MV-4-11 (cell line): ENCODE measurements around the gene HOXA3.

Experiments
- DNase-seq: peaks from one replicate; lab custom pipeline; 2025; lab: John Stamatoyannopoulos, UW

HOXA3 gene

GRCh38 chr7:27128776-27129728 is 23.3 kb downstream of the HOXA3 start:
- no peak for DNase-seq

- DNase-seq, result no peak
Observed at GRCh38 chr7:27128034-27128433, 24.3 kb downstream of the HOXA3 start.

DNA sequence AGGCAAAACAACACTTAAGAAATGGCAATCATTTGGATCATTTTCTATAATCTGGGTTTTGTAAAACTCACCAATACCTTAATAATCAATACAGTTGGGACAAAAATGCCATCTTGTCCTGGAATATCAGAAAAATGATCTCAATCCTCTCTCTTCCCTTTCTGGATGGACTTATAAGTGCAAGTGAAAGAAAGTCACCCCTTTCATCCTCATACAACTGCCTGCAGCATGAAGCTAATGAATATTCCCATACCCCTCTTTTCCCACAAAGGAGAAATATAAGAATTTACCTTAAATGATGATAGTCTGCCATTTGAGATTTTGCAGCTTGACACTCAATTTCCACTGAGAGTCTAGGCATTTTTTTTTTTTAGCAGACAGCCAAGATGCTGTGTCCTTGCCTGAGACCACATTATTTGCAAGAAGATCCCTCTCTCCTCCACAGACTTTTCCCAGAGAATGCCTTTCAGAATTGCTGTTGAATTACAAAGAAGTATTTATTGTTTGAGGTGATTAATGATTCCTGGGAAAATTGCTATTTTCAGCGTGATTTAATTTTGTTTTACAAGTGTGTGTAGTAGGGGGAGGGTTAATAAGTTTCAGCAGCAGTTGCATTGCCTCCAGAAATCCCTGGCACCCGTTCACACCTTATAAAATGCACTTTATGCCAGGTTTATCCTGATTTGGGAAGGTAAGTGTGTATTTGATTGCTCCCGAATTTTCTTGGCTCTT is 25.6 kb downstream of the HOXA3 start:
- DNase-seq, result no peak

- no peak for DNase-seq
Observed at GRCh38 chr7:27125986-27126394, 26.4 kb downstream of the HOXA3 start.

- DNase-seq, result no peak
Observed at GRCh38 chr7:27124902-27125689, 27.3 kb downstream of the HOXA3 start.

- no peak for DNase-seq
Observed at GRCh38 chr7:27124096-27124901, 28.1 kb downstream of the HOXA3 start.

DNA sequence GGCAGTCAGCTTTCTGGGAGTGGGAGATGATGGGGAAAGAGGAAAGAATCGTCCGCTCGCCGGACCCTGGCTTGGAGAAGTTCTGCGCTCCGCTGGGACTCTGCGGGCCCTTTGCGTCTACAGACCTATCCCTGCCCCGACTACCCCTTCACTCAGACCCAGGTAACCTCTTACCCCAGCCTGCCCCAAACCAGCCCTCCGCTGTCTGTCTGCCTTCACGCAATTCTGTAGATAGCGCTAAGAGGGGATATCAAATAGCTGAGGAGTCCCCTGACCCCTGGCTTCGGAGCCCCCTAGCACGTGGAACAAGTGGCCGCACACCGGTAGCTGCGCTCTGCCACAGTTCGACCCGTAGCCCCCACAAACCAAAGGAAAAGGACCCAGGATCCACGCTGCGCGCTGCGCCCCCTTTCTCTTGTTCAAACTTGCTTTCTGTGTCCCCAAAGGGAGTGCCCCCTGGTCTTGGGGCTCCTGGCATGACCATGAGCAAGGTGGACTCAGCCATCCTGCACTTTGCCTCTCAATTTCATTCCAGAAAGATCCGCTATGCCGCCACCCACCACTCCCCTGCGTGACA is 28.8 kb downstream of the HOXA3 start:
- no peak for DNase-seq

DNA sequence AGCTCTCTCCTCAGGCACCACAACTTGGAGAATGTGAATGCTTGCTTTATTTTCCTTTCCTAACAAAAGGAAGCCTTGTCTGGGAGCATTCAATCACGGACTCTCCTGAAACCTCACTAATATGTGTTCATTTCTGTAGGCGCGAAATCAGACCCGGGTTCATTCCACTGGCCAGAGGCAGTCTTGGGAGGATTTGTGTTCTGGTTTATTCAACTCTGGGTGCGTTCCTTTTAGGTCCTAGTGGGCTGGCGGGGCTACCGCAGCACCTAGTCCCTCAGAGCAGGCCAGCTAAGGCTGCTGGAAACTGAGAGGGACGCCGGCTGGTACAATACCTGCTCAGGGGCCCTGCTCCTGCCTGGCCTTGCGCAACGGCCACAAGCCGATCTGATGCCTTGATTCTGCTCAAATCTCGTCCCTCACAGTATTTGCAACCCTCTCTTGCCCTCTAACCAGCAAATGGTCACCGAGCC is 29.3 kb downstream of the HOXA3 start:
- no peak for DNase-seq

DNA sequence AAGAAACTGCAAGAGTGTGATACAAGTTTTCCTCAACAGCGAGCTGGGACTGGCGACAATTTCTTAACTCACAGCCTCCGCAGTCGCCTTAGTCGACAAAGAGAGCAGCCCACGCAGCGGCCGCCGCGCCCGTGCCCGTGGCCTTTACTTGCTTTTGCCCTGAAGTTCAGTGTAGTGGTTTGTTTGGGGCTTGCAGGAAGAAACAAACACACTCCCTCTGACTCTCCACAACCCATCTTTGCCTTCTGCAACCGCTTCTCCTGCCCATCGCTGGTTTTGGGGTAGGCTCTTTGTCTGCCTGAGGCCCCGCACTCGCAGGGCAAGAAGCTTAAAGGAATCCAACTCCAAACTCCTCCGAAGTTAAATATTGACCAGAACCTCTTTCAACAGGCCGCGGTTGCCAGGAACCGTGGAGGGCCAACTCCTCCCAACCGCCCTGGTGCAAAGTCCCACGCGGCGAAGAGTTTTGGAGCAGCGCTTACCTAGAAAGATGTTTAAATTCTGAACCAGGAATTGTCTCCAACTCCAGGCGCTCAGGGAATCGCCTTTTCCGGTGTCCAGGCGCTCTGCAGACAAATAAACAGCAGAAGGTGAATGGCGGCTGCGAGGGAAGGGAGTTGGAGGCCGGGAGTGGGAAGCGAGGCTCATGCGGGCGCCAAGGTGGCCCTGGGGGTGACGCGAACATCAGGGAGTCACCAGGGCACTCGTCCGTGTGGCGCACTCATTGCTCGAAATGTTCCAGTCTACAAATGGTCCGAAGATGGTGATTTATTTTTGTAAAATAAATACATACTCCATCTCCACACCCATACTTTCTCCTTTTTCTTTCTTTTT is 30.1 kb downstream of the HOXA3 start:
- peak; percentile 3 for DNase-seq

- DNase-seq, result no peak
Observed at GRCh38 chr7:27121684-27122076, 30.7 kb downstream of the HOXA3 start.

DNA sequence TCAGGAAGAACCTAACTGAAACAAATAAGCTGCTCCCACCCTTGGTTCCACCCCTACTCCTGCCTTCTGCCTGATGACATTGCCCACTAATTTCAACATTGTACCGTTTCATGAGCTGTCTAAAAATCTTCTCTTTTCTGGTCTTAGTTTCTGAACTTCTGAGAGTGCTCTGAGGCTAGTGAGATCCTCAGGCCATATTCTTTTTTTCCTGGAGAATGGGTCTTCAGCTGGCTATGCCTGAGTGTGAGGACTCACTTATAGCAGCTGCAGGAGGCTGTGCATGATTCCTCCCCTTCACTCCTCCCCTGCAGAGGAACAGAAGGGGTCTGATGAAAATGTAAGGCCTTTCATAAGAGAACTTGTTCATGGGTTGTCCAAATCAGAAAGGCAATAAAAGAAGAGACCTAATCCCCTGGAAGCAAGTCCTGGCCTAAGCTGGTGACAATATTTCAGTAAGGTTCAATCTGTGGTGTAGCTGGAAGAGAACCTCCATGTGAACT is 32.9 kb downstream of the HOXA3 start:
- no peak for DNase-seq

- DNase-seq, result no peak
Observed at GRCh38 chr7:27118580-27118979, 33.8 kb downstream of the HOXA3 start.

GRCh38 chr7:27117887-27118491 is 34.4 kb downstream of the HOXA3 start:
- DNase-seq, result peak; percentile 31

DNA sequence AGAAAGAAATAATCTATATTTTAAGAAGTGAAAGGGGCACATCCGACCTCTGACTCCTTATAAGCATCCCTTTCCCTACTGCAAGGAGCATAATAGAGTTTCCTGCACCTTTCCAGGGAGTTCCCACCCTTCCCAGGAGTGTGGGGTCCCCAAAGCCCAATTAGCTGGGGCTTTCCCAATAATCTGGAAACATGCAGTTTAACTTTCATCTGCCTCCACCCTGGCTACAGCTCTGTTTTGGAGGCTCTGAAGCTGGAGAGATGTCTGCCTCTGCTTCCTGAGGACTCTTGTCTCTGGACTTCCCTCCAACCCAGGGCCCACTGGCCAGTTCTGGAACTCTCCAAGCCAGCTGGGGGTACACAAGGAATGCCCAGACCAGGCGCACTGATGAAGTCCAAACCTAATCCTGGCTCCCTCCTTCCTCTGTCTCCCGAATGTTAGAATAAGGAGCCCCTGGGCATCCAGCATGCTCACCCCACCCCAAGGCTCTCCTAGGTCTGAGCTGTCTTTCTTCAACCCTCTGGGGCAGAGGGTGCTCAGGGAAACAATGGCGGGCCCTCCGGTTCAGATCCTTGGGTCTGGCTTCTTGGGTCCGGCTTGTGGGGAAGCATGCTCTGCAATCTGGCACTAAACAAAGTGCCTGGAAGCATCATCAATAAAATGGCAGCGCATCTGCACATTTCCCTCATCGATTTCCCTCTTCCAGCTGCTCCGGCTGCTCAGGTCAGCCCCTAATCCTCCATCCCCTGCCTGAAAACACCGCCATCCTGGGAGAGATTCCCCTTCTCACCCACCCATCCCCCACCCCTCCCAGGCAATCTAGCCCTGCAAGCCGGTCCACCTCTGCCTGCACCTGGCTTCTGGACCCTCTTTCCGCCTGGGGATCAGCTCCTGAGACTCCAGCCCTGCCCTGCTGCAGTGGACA is 35.2 kb downstream of the HOXA3 start:
- no peak for DNase-seq

DNA sequence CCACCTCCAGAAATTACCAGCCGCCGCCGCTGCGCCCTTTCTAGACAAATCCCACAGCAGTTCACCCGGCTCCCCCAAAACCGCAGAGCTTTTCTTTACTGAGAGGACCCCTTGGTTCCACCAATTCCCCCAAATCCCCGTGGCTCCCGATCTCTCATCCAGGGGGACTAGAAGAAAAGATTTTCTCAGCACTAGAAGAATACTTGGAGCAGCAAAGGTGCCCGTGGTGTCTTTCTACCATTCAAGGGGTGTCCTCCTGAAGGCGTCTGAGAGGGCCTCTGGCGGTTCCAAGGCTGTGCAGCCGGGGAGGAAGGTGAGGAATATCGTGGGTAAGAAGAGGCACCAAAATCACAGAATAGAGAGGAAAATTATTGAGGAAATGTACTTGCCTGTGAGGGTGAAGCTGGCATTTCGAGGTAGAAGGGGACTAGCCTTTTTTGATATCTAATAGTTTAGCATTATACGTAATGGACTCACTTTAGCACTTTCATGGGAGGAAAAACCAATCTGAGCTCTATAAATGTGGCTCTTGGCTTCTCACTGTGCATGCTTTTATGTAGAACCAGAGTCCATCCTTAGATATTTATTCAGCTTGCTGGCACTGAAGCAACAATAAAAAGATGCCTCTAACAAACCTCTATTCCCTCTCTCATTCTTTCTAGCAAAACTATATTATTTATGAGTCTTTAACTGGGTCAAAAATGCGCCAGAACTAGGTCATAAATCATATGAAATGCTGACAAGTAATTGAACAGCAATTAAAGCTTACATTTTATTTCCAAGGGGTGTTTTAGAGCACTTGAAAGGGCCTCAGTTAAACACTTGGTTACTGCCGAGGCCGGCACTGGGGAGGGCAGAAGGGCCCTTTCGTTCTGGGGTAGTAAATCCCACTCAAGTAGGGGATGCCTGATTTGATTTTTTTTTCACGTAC is 36.1 kb downstream of the HOXA3 start:
- no peak for DNase-seq

DNA sequence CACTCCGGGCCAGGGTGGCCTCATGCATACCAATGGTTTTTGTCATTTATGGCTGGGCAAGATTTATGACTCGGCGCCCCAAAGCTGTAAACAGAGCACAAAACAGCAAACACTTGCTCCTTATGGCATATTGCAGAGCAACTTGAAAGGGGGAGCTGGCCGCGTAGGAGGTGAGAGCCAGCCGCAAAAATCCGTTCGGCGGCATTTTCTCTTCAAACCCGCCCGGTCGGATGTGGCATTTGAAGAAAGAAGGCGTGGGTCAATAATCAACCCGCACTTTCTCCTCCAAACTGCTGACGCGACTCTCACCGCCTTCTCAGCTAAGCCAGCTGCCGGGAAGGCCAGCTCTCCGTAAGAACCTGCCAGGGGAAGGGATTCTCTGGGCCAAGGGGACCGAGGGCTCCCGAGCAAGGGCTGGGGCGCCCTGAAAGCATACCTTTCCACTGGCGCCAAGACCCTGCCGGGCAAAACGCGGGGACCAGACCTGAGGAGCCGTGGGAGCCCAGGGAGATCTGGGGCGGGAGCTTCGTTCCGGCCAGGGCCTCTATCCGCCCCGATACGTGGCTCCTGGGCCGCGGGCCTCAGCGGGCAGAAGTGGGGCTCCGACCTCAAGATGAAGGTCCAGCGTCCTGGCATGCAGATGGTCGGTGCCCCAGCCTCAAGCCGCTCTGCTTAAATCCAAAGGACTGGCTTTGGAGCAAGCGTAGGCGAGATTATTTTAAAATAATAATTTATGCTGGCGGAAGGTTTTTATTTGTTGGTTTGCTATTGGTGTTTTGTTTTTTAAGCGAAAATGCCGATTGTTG is 37.0 kb downstream of the HOXA3 start:
- DNase-seq, result no peak

DNA sequence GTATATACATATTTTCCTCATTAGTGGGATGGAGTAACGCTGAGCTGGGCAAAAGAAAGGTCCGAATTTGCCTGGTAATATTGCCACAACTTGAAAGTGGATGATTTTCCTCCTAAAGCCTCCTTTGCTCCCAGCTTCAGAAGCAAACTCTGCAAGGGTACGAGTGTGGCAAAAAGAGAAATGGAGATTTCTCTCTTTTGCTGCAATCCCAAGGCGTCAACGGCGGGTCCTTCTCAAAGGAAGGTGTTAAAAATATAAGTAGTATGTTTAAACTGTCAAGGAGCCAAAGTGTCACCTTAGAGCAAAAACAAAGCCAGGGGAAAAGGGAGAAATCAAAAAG is 37.5 kb downstream of the HOXA3 start:
- DNase-seq, result no peak
